ENCODE data around the gene ZNF880. TPM values are rescaled to one million over a fixed set of nuclear protein-coding genes. Genes with fewer than 3 reads are reported as not detected.
"Not testable (repeated sequence)": the region's sequence is repeated elsewhere in the genome, so short reads cannot be mapped to it uniquely, and the experiment has no call there.

ZNF880 gene
- total RNA-seq, 6 experiments from 2014 or later: 7.5 to 21.7 (median 19.5) TPM

DNA sequence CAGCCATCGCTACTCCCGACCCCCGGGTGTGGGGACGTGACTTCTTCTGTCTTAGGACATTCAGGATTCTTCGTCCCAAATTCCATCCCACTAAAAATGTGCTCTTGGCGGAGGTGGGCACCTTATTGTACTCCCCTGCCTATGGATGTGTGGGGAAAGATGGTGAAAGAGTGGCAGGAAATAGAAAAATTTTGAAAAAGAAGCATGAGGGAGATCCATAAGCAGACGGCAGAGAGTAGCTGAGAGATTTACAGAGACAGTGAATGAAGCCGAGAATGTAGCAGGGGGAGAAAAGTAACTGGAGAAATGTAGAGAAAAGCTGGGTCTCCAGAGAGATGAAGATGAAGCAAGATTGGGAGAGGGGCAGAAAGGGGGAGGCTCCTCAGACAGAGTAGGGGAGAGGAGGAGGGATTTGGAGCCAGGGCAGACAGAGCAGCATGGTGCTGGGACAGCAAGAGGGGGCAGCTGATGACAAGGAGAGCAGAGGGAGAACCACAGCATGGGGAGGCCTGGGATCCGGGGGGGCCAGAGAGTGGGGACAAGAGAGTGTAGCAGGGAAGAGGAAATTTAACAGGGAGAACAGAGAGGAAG is 32.8 kb upstream of the ZNF880 start:
- no peak overlapping the region for H3K27ac Mint-ChIP-seq

GRCh38 chr19:52339022-52339421 is 30.7 kb upstream of the ZNF880 start:
- not testable (repeated sequence) for H3K36me3 Mint-ChIP-seq (ENCODE audit: low read depth); H3K27me3 Mint-ChIP-seq (ENCODE audit: insufficient read depth); H3K4me1 Mint-ChIP-seq (ENCODE audit: low read depth); H3K27ac Mint-ChIP-seq; DNase-seq; H3K4me3 Mint-ChIP-seq
- H3K9me3 Mint-ChIP-seq: peaks cover 56% of the 10 kb centered on the region

More for the DNA sequence above, 32.8 kb upstream of the ZNF880 start:
- no peak overlapping the region for H3K4me3 Mint-ChIP-seq
- H3K9me3 Mint-ChIP-seq: peaks cover 64% of the 10 kb centered on the region
- DNase-seq: no peak
- H3K4me1 Mint-ChIP-seq (ENCODE audit: low read depth): no peaks in the 10 kb centered on the region
- H3K36me3 Mint-ChIP-seq (ENCODE audit: low read depth): peaks cover 15% of the 10 kb centered on the region
- H3K27me3 Mint-ChIP-seq (ENCODE audit: insufficient read depth): peaks cover 6% of the 10 kb centered on the region
- no peak for TF ChIP-seq CTCF (IDR thresholded peaks at IDR 0.05)

DNA sequence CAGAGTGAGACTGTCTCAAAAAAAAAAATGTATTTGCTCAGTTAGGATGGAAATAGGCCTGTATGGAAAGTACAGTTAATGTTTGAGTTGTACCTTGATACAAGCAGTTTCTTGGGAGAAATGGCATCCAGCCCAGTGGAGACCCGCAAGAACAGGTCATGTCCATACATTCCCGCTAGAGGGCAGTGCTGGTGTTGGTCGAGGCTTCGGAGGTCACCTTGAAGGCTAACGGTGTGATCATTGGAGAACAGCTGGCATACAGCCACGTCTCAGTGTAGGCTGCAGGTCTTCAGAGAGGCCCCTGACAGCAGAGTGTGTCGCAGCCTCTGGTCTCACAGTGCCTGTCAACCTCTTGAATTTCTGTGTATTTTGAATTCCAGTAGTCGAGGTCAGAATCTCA is 26.2 kb upstream of the ZNF880 start:
- Mint-ChIP-seq H3K27ac (no peak overlapping the region), H3K27me3 (ENCODE audit: insufficient read depth) (no peaks in the 10 kb centered on the region; the same call in 1 of the 2 replicates)
- no peak for DNase-seq

DNA sequence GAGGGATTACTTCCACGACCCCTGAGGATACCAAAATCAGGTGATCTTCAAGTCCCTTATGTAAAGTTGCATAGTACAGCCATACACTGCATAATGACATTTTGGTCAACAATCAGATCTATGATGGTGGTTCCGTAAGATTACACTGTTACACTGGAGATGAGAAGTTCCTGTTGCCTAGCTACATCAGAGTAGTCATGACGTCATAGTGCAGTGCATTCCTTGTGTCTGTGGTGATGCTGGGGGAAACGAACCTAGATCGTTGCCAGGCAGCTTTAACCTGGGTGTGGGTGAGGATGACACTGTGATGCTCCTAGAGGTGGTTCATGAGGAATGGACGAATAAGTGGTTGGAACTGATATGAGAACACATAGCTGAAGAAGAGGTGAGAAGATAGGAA is 24.6 kb upstream of the ZNF880 start:
- TF ChIP-seq CTCF (IDR thresholded peaks at IDR 0.05): no peak
- Mint-ChIP-seq H3K27me3 (ENCODE audit: insufficient read depth) (no peaks in the 10 kb centered on the region), H3K9me3 (peaks cover 45% of the 10 kb centered on the region), H3K4me1 (ENCODE audit: low read depth) (no peaks in the 10 kb centered on the region), H3K27ac (no peak overlapping the region), H3K36me3 (ENCODE audit: low read depth) (peaks cover 4% of the 10 kb centered on the region; the same call in 1 of the 2 replicates), H3K4me3 (no peak overlapping the region)
- no peak for DNase-seq

More for the DNA sequence above, 26.2 kb upstream of the ZNF880 start:
- Mint-ChIP-seq H3K36me3 (ENCODE audit: low read depth) (peaks cover 4% of the 10 kb centered on the region; the same call in 1 of the 2 replicates), H3K9me3 (peaks cover 50% of the 10 kb centered on the region), H3K4me3 (no peak overlapping the region), H3K4me1 (ENCODE audit: low read depth) (no peaks in the 10 kb centered on the region)
- peak; percentile 69 for TF ChIP-seq CTCF (IDR thresholded peaks at IDR 0.05)

- Mint-ChIP-seq H3K4me1 (ENCODE audit: low read depth) (no peaks in the 10 kb centered on the region), H3K27ac (no peak overlapping the region), H3K36me3 (ENCODE audit: low read depth) (peaks cover 16% of the 10 kb centered on the region), H3K9me3 (peaks cover 62% of the 10 kb centered on the region), H3K27me3 (ENCODE audit: insufficient read depth) (no peaks in the 10 kb centered on the region; the same call in 1 of the 2 replicates), H3K4me3 (no peak overlapping the region)
- DNase-seq: no peak
- no peak for TF ChIP-seq CTCF (IDR thresholded peaks at IDR 0.05)
These were observed 18.2 kb upstream of the ZNF880 start for GRCh38 chr19:52351512-52351911.

DNA sequence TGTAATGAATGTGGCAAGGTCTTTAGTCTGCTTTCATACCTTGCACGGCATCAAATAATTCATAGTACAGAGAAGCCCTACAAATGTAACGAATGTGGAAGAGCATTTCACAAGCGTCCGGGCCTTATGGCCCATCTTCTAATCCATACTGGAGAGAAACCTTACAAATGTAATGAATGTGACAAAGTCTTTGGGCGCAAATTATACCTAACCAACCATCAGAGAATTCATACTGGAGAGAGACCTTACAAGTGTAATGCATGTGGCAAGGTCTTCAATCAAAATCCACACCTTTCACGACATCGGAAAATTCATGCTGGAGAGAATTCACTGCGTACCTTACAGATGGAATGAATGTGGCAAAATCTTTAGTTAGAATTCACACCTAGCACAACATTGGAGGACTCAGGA is 3.3 kb upstream of the ZNF880 start:
- Mint-ChIP-seq H3K4me1 (ENCODE audit: low read depth) (no peaks in the 10 kb centered on the region; the same call in 1 of the 2 replicates), H3K9me3 (peaks cover 81% of the 10 kb centered on the region), H3K27me3 (ENCODE audit: insufficient read depth) (no peaks in the 10 kb centered on the region; the same call in 1 of the 2 replicates), H3K36me3 (ENCODE audit: low read depth) (peaks cover 34% of the 10 kb centered on the region), H3K4me3 (no peak overlapping the region), H3K27ac (no peak overlapping the region)
- TF ChIP-seq CTCF (IDR thresholded peaks at IDR 0.05): no peak
- no peak for DNase-seq
